GM21529 (cell line): ENCODE measurements around the gene CNPY1.
A peak's percentile ranks its signal among the peaks of the same experiment; 100 is the strongest.

Experiments used
- ATAC-seq: cut with Tn5 transposase; IDR thresholded peaks from one replicate; pipeline ENCODE4 v1.9.1; 2021; ENCODE audit not compliant: unreplicated experiment

CNPY1 gene

DNA sequence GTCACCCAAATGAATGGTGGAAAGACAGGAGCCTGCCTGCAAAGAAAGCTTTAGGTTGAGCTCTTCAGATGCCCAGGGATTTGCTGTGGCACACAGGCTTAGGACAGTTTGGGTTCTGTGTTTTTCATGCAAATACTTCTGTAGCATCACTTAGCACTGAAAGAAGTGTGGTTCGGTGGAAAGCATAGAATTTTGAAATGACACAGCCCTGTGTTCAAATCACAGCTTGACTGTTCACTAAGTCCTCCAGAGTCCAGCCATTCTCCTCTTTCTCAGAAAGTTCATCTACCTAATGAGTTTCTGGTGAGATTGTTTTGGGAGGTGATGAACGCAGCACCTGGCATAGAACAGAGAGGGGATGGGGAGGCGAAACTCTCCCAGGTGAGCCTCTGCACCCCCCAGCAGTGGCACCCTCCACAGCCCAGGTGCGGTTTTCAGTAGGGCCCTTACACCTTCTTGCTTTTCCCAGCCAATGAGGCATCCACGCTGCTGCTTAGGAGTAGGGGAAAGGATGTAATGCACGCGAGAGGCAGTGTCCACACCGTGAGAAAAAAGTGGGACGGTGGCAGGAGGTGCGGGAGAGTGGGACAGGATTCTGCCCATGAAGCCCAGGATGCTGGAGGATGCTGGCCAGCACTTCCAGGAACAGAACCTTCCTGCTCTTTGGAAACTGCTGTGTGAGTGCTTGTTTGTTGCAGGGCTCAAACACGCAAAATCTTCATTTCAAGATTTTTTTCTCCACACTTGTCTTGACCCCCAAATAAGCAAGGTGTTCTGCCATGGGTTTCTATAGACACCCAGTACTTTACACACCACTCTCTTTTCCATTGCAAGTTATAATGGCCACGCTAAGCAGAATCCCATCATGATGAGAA, 76.8 kb downstream of the CNPY1 start:
- ATAC-seq = no peak

DNA sequence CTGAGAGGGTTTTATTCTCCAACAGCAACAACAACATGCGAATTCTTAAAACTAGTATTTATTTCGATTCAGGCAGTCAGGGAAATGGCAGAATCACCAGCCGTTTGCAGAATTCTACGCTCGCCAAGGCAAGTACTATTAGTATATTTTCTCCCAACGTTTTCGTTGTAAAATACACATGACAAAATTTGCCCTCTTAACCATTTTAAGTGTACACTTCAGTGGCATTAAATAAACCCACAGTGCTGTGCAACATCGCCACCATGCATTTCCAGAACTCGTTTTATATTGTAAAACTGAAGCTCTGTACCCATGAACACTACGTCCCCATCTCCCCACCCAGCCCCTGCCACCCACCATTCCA, 77.6 kb downstream of the CNPY1 start:
- ATAC-seq = no peak

DNA sequence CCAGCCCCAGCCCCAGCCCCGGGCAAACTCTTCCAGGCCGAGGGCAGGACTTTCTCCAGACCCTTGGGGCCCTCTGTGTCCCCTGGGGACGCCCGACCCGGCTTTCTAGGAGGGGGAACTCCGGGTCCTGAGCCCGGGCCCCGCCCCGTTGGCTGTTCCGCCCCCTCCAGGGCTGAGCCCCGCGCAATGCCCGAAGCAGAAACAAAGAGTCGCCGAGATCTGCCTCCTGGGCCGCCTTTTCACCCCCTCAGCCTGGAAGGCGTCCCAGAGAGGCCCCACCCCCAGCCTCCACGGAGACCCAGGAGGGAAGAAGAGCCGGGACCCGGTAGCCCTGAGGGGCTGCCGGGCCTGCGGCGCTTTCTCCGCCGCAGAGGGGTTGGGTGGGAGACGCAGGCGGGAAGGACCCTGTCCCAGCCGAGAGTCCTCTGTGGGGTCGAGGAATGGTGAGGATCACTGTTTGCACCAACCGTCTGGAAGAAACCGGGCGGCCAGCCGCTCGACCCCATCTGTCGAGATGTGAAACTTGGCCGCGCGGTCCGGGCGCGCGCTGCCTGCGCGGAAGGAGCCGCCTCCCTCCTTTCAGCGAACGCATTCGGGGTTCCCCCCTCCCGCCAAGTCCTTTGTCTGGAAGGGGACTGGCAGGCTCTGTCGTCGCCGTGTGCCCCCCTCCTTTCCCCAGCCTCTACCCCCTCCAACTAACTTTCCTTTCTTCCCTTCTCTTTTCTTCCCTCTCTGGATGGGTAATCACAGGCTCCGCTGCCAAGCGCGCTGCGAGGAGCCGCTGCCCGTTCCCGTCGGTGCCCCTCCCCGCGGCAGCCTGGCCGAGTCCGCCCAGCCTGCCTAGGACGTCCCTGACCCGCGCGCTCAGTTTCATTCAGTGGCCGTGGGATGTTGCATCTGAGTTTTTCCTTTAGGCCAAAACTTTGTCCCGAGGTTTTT, 78.2 kb downstream of the CNPY1 start:
- ATAC-seq = no peak

DNA sequence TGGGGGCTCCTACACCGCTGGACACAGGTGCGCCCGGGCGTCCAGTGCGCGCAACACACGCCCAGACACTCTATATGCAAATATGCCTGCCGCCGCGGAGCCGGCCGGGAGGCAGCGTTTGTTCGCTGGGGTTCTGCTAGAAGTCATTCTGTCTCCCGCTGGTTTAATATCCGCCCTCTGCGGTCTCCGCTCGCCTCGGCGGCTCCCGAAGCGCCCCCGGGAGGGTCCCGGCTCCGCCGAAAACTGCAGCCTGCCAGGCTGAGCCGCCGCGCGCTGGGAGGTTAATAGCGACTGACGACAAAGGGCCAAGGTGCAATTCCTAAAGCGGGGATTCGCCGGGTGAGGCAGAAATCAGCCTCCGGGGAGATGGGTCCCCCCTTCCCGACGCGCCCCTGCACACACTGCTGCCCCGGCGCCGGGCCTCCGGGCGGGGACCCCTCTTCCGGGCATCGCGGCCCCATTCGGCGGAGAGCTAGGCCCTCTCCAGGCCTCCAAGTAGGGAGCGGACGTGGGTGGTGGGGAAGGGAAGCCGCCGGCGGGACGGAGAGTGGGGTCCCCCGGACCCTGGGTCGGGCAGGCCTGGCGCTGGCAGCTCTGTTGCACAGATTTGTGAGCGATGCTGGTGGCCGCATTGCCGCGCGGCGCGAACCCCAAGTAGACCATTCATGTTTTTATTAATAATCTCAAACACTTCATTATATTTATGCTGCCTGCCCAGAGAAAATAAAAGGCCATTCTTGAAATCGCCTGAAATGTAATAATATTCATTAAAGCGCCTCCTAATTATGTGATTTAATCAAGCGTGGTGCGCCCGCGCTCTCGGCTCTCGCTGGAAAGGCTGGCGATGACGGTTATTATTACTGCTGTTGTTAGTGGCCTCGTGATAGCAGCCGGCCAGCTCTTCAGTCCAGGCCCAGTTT, 79.3 kb downstream of the CNPY1 start:
- peak; percentile 64 for ATAC-seq

DNA sequence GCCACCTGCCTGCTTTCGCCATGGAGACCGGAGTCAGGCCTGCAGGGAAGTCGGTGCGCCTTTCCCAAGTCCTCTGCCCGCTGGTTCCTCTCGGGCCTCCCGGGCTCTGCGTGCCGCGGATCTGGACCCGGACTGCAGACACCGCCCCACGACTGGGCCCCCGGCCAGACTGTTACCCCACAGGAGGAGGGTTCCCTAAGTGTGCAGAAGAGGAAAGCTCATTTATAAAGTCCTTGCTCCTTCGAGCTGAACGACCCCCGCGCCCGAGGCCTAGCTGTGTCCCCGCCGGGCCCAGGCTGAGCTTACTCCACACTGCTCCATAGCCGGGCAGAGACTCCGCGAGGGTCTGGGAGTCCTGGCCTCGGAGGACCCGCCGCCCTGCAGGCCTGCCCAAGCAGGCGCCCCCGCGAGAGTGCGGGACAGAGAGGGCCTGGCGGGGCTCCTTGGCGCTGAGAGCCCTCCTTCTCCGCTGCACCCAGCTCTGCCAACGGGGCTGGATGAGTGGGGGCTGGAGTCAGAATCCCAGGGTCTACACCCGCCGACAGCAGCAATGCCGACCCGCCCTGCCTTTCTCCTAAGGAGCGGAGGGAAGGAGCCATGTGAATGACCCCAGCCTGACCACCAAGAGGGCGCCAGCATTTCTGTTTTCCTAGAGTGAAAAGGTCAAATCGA, 80.1 kb downstream of the CNPY1 start:
- ATAC-seq = no peak

DNA sequence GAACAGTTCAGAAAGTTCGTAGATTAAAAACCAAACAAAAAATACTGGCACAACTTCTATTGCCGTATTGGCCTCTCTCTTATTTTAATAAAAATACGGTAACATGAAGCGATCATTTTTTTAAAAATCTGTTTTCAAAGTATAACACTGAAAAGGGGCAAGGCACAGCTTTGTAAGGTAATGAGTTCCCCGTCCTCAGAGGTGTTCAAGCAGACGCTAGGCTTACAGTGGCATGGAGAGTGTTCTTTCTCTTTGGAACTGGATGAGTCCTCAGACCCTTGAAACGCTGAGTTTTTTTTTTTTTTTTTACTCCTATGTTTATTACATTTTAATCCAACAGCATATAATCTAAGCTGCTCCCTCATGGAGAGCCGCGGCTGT, 80.6 kb downstream of the CNPY1 start:
- no peak for ATAC-seq

DNA sequence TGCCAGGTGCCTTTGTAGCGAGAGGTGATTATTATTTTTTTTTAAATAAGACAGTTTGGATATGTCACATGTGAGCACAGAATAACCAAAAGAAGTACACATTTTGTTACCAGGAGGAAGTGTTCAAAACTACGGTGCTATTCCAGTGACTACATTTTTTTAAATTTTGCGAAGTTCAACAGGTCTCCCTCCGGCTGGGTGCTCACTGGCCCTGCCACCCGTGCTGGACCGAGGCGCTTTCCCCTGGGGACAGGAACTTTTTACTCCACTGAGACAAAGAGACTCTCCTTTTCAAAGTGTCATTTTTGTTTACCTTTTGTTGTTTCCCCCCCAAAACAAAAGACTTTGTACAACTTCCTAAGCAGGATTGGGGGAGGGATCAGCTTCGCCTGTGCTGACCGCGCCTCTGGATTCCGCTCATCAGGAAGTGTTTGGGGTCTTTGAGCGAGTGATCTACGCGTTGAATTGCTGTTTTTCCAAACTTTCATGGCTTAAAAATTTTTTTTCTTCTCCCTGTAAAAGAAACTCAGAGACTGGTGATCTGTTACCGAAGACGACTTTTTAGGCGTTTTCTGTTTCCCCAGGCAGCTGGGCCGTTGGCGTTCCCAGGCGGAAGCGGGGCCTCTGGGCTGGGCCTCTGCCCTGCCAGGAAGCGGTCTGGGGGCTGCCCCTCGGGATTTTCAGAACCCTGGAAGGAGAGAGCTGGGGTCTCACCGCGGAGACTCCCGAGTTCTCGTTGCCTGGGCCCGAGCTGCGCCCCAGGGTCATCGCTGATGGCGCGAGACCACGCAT, 81.2 kb downstream of the CNPY1 start:
- ATAC-seq = no peak

DNA sequence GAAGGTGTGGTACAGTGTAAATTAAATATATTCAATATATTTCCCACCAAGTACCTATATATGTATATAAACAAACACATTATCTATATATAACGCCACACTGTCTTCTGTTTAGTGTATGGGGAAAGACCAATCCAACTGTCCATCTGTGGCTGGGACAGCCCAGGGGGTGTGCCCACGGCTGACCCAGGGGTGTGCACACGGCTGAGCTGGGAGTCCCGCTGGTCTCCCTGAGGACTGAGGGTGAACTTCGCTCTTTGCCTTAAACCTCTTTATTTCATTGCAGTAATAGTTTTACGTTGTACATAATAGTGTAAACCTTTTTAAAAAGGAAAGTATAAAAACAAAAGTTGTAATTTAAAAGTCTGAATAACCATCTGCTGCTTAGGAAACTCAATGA, 82.2 kb downstream of the CNPY1 start:
- no peak for ATAC-seq

DNA sequence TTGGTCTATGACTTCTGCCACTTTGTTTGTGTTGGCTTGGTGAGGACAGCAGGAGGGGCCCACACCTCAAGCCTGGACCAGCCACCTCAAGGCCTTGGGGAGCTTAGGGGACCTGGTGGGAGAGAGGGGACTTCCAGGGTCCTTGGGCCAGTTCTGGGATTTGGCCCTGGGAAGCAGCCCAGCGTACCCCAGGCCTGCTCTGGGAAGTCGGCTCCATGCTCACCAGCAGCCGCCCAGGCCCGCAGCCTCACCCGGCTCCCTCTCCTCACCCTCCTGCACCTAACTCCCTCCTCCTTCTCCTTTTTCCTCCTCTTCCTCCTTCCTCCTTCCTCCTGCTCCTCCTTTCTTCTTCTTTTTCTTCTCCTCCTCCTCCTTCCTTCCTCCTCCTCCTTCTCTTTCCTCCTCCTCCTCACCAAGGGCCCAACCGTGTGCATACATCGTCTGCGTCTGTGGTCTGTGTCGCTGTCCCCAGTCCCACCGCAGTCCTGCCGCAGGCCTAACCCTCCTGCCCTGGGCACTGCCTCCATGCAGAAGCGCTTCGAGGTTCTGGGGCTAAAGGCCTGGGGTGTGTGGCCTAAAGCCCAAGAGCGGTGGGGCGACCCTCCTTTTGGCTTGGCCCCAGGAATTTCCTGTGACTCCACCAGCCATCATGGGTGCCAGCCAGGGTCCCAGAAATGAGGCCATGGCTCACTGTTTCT, 83.1 kb downstream of the CNPY1 start:
- no peak for ATAC-seq

DNA sequence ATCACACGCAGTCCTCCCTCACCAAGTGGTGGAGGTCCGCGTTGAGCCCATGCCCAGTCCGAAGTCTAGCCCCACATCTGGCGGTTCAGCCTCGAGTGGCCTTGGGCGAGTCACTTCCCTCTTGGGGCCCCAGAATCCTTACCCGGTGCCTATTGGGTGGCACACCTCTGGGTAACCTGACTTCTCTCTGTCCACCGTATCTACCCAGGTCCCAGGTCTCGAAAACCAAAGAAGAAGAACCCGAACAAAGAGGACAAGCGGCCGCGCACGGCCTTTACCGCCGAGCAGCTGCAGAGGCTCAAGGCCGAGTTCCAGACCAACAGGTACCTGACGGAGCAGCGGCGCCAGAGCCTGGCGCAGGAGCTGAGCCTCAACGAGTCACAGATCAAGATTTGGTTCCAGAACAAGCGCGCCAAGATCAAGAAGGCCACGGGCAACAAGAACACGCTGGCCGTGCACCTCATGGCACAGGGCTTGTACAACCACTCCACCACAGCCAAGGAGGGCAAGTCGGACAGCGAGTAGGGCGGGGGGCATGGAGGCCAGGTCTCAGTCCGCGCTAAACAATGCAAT, 84.1 kb downstream of the CNPY1 start:
- ATAC-seq = no peak

DNA sequence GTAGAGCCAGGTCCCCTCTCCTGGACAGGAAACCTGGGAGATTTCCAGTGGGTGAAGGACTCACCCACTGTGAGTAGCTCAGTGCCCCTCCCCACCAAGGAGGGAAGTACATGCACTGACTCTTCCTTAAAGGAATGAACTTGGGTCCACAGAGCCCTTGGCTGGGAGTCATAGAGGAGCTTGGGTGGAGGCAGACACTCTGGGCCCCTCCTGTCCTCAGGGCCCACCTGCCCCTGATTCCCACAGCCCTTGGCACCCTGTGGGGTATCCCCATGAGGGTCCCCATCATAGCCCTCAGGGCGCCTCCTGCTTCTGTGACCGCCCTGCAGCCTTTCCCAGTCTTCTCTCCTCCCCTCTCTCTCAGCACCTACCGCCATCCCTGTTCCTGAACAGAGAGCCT, 84.7 kb downstream of the CNPY1 start:
- no peak for ATAC-seq

DNA sequence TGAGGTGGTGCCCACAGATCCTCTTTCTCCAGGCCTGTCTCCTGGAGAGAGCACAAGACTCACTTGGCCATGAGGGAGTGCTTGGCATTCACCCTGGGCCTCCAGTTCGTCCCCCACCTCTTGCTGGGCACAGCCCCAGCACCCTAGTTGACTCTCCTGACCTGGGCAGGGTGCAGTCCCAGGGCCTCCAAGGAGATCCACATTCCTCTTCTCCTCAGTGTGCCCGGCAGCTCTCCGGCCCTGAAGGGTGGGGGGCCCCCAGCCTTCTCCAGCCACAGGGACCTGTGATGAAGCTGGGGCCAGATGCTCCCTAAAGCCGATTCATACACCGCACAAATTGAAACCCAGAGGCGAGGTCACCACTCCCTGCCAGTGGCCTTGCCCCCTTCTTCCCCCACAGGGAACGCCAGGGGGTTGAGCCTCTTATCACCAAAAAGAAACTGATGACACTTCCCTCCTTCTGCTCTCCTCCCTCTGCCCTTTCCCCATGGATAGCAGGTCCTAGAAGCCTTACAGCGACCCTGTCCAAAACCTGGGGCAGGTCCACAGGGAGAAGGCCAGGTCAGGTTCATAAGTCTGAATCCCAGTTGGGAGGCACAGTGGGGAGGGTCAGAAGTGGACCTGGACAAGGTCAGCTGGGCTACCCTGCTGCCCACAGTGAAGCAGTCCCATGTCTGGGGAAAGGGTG, 85.3 kb downstream of the CNPY1 start:
- no peak for ATAC-seq

DNA sequence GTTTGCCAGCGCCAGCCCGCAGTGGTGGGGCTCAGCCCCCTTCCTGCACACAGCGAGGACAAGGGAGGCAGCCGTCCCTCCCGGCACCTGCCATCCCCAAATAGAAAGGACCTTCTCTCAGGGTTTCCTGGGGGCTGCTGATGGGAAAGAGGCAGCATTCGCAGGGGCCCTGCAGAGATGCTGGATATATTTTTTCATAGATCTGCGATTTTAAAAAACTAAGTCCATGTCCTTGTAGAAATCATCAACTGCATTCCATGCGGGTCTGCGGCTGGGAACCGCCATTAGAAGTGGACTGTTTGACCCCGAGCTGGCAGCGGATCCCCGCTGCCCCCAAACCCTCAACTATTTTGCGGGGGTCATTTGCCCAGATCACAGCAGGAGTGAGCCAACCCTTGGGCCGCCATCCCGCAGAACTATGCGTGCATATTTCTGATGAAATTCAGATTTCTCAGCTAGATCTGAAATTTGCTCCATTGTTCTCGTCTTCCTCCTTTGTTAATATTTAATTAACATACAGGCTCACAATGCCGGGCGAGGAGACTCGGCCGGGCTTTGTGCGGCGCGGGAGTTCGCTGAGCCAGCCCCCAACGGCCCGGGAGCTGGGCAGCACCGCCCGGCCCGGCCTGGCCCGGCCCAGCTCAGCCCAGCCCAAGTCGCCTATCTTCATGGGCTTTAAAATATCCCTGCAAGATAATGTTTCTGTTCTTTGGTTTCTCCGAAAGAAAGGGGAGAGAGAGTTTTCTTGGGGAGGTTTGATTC, 86.5 kb downstream of the CNPY1 start:
- ATAC-seq = no peak

DNA sequence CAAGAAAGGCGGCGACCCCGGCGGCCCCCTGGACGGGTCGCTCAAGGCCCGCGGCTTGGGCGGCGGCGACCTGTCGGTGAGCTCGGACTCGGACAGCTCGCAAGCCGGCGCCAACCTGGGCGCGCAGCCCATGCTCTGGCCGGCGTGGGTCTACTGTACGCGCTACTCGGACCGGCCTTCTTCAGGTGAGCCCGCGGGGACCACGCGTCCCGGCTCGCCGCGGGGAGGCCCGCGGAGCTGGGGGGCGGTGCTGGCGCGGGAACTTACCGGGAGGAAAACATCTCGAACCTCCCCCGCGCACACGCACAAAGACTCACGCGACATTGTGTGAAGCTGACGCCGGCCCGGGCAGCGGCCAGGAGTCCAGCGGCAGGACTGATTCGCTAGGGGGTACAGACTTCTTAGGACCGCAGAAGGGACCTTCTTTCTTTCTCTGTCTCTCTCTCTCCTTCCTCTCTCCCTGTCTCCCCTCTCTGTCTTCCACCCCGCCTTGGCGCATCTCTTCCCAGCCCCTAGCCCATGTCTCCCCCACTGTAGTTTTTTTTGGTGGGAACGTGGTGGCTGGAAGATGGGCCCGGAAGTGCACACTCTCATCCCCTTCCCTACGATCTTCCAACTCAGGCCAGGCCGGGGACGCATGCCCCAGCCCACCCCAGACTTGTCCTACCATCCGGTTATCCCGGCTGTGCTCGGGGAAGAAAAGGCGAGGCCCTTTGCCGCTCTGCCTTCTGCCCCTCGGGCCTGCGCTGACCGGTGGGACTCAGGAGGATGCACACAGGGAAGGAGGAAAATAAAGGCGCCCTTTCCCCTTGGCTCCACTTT, 87.3 kb downstream of the CNPY1 start:
- no peak for ATAC-seq

DNA sequence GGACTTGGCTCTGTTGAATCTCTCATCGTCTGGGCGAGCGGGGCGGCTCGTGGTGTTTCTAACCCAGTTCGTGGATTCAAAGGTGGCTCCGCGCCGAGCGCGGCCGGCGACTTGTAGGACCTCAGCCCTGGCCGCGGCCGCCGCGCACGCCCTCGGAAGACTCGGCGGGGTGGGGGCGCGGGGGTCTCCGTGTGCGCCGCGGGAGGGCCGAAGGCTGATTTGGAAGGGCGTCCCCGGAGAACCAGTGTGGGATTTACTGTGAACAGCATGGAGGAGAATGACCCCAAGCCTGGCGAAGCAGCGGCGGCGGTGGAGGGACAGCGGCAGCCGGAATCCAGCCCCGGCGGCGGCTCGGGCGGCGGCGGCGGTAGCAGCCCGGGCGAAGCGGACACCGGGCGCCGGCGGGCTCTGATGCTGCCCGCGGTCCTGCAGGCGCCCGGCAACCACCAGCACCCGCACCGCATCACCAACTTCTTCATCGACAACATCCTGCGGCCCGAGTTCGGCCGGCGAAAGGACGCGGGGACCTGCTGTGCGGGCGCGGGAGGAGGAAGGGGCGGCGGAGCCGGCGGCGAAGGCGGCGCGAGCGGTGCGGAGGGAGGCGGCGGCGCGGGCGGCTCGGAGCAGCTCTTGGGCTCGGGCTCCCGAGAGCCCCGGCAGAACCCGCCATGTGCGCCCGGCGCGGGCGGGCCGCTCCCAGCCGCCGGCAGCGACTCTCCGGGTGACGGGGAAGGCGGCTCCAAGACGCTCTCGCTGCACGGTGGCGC, 88.1 kb downstream of the CNPY1 start, which contains the start of gene EN2:
Gene EN2, plus strand, starts transcription at position 19 of the 767 bp plus-strand sequence. Its CDS starts 249 bp downstream, at position 268.
- ATAC-seq = no peak
